GM23338 (cell line): ENCODE data around the gene MAGI1. TPM values are rescaled to one million over a fixed set of nuclear protein-coding genes. Genes with fewer than 3 reads are reported as not detected.

ENCODE experiments used
- ATAC-seq: fragments of 200-7000 bp; cut with Tn5 transposase; 3 replicates; pipeline ENCODE4 v1.9.1; 2020
- DNase-seq: peaks from one replicate; pipeline ENCODE4 v3.0.0-alpha.2; 2015; ENCODE audit warnings: low spot score
- H2AFZ ChIP-seq: fragments of 200-600 bp; sonication (generic); 2 replicates; pipeline ENCODE4 v1.8.0; 2016; ENCODE audit warnings: antibody characterized with exemption, mild to moderate bottlenecking, moderate library complexity
- H3F3A ChIP-seq: fragments of 200-600 bp; sonication (generic); replicated peaks from 2 replicates; pipeline ENCODE4 v1.8.0; 2017; ENCODE audit warnings: antibody characterized with exemption, mixed run types, low read depth
- H3K27ac ChIP-seq: fragments of 200-600 bp; sonication (generic); 2 replicates; pipeline ENCODE4 v1.6.1; 2016; ENCODE audit warnings: low read depth
- H3K27me3 ChIP-seq: fragments of 200-600 bp; sonication (generic); 2 replicates; pipeline ENCODE4 v1.8.0; 2016; ENCODE audit warnings: mild to moderate bottlenecking, mixed run types, moderate library complexity; ENCODE audit not compliant: insufficient read depth
- H3K36me3 ChIP-seq: fragments of 200-600 bp; sonication (generic); 2 replicates; pipeline ENCODE4 v1.8.0; 2016; ENCODE audit warnings: mild to moderate bottlenecking; ENCODE audit not compliant: insufficient read depth
- H3K4me1 ChIP-seq: fragments of 200-600 bp; sonication (generic); 2 replicates; pipeline ENCODE4 v1.8.0; 2016; ENCODE audit warnings: mild to moderate bottlenecking, moderate library complexity; ENCODE audit not compliant: insufficient read depth
- H3K4me2 ChIP-seq: fragments of 200-600 bp; sonication (generic); 2 replicates; pipeline ENCODE4 v1.7.1; 2017; ENCODE audit warnings: mixed run types
- H3K4me3 ChIP-seq: fragments of 200-600 bp; sonication (generic); 2 replicates; pipeline ENCODE4 v1.6.1; 2016; ENCODE audit warnings: mixed run types
- H3K79me2 ChIP-seq: fragments of 200-600 bp; sonication (generic); replicated peaks from 2 replicates; pipeline ENCODE4 v1.8.0; 2017; ENCODE audit warnings: mild to moderate bottlenecking; ENCODE audit not compliant: insufficient read depth
- H3K9me2 ChIP-seq: fragments of 200-600 bp; sonication (generic); 2 replicates; pipeline ENCODE4 v1.8.0; 2017; ENCODE audit not compliant: insufficient read depth
- H4K20me1 ChIP-seq: fragments of 200-600 bp; sonication (generic); replicated peaks from 2 replicates; pipeline ENCODE4 v1.8.0; 2017; ENCODE audit warnings: mild to moderate bottlenecking; ENCODE audit not compliant: insufficient read depth
- H3K27ac Mint-ChIP-seq: 2 replicates; pipeline ENCODE4 v1.8.0; 2020; ENCODE audit warnings: inconsistent platforms, mild to moderate bottlenecking, moderate library complexity, mixed read lengths
- H3K27me3 Mint-ChIP-seq: 3 replicates; pipeline ENCODE4 v1.8.0; 2022; ENCODE audit warnings: low read depth, mild to moderate bottlenecking, moderate library complexity, mixed read lengths, inconsistent platforms; ENCODE audit not compliant: insufficient read depth, poor library complexity
- H3K36me3 Mint-ChIP-seq: 3 replicates; pipeline ENCODE4 v1.8.0; 2021; ENCODE audit warnings: low read depth, mild to moderate bottlenecking, inconsistent platforms, moderate library complexity, mixed read lengths
- H3K4me1 Mint-ChIP-seq: 3 replicates; pipeline ENCODE4 v1.8.0; 2020; ENCODE audit warnings: mild to moderate bottlenecking, inconsistent platforms, mixed read lengths
- H3K4me3 Mint-ChIP-seq: 3 replicates; pipeline ENCODE4 v1.8.0; 2021; ENCODE audit warnings: moderate library complexity, mild to moderate bottlenecking, inconsistent platforms, mixed read lengths
- H3K9me3 Mint-ChIP-seq: 3 replicates; pipeline ENCODE4 v1.8.0; 2020; ENCODE audit warnings: moderate library complexity, mild to moderate bottlenecking, inconsistent platforms, mixed read lengths
- CREB1 ChIP-seq: fragments of 250-450 bp; sonication (Bioruptor Pico); IDR thresholded peaks from 2 replicates; pipeline ENCODE4 v1.5.0; 2020; ENCODE audit warnings: low read depth, mild to moderate bottlenecking, moderate library complexity
- CTCF ChIP-seq, 2 experiments: fragments of 200-600 bp in 1 of 2; sonication (generic) in 1 of 2; conservative IDR thresholded peaks; 2 replicates each; pipeline versions ENCODE4 v1.5.1 to v1.6.1; 2016 to 2017; ENCODE audit warnings: antibody characterized with exemption in 2 of 2, low read depth in 2 of 2, mild to moderate bottlenecking in 2 of 2, moderate library complexity in 1 of 2
- ETS1 ChIP-seq: IDR thresholded peaks from 2 replicates; pipeline ENCODE4 v1.6.1; 2016; ENCODE audit warnings: antibody characterized with exemption
- EZH2 ChIP-seq: fragments of 200-600 bp; sonication (generic); IDR thresholded peaks from one replicate; pipeline ENCODE4 v1.8.0; 2017; ENCODE audit warnings: antibody characterized with exemption, mild to moderate bottlenecking, low read depth; ENCODE audit not compliant: unreplicated experiment
- EZH2phosphoT487 ChIP-seq: fragments of 200-600 bp; sonication (generic); IDR thresholded peaks from one replicate; pipeline ENCODE4 v1.8.1; 2018; ENCODE audit warnings: antibody characterized with exemption; ENCODE audit not compliant: unreplicated experiment
- JUNB ChIP-seq: IDR thresholded peaks from one replicate; pipeline ENCODE4 v1.6.1; 2016; ENCODE audit warnings: antibody characterized with exemption; ENCODE audit not compliant: unreplicated experiment
- NANOG ChIP-seq: IDR thresholded peaks from 2 replicates; pipeline ENCODE4 v1.6.1; 2016; ENCODE audit warnings: antibody characterized with exemption, borderline replicate concordance
- POLR2AphosphoS5 ChIP-seq: IDR thresholded peaks from 2 replicates; pipeline ENCODE4 v1.6.1; 2016; ENCODE audit warnings: antibody characterized with exemption, low read depth
- REST ChIP-seq: IDR thresholded peaks from one replicate; pipeline ENCODE4 v1.6.1; 2018; ENCODE audit warnings: antibody characterized with exemption; ENCODE audit not compliant: unreplicated experiment
- STAT1 ChIP-seq: IDR thresholded peaks from one replicate; pipeline ENCODE4 v1.6.1; 2016; ENCODE audit warnings: antibody characterized with exemption; ENCODE audit not compliant: unreplicated experiment
- ZNF114 ChIP-seq: fragments of 250-450 bp; sonication (Bioruptor Pico); IDR thresholded peaks from 2 replicates; pipeline ENCODE4 v1.5.0; 2020; ENCODE audit warnings: mild to moderate bottlenecking, moderate library complexity
- ZNF331 ChIP-seq: fragments of 250-450 bp; sonication (Bioruptor Pico); IDR thresholded peaks from 2 replicates; pipeline ENCODE4 v1.5.0; 2020; ENCODE audit warnings: low read depth, mild to moderate bottlenecking, moderate library complexity
- ZNF462 ChIP-seq: fragments of 250-450 bp; sonication (Bioruptor Pico); IDR thresholded peaks from 2 replicates; pipeline ENCODE4 v1.5.0; 2020; ENCODE audit warnings: mild to moderate bottlenecking, moderate library complexity
- polyA plus RNA-seq: library from polyadenylated mRNA; unstranded; fragments of >200 nt; fragmentation: Nextera tagmentation; extraction: Ambion mirVana; gene quantifications from 2 replicates; pipeline ENCODE4 v1.2.1, GENCODE V29; 2016
- total RNA-seq: library from RNA; depleted of rRNA; stranded (reverse); fragments of >200 nt; shearing (Covaris generic); gene quantifications from 2 replicates; pipeline ENCODE4 v1.2.3, GENCODE V29; 2014

MAGI1 gene
- total and polyA plus RNA-seq, 2 experiments from 2014 or later = 27.4 to 71.2 TPM

- Mint-ChIP-seq H3K36me3 (peaks cover 3% of the 10 kb centered on the region; the same call in 2 of the 3 replicates), H3K9me3 (peaks cover 3% of the 10 kb centered on the region; the same call in 2 of the 3 replicates), H3K27ac (no peak overlapping the region), H3K27me3 (no peaks in the 10 kb centered on the region), H3K4me1 (peaks cover 3% of the 10 kb centered on the region), H3K4me3 (no peak overlapping the region)
- Histone ChIP-seq H3K27ac (no peak overlapping the region), H3F3A (no peaks in the 10 kb centered on the region), H3K4me3 (no peak overlapping the region), H3K9me2 (0 out of 2 replicates have a peak, but pooled peaks cover 7% of the 10 kb centered on the region), H3K36me3 (no peaks in the 10 kb centered on the region), H4K20me1 (no peaks in the 10 kb centered on the region), H3K79me2 (peaks cover 4% of the 10 kb centered on the region), H2AFZ (no peak overlapping the region), H3K4me2 (no peak overlapping the region), H3K4me1 (no peaks in the 10 kb centered on the region), H3K27me3 (no peaks in the 10 kb centered on the region)
- ATAC-seq (no peak), DNase-seq (no peak)
- no peak for TF ChIP-seq CREB1
- TF ChIP-seq EZH2phosphoT487 = no peak
- TF ChIP-seq NANOG = no peak
- TF ChIP-seq POLR2AphosphoS5 = no peak
- no peak for TF ChIP-seq EZH2
- no peak for TF ChIP-seq REST
- no peak for TF ChIP-seq STAT1
- TF ChIP-seq ZNF114 (CRISPR knock-in tag) = no peak
- TF ChIP-seq ZNF462 = no peak
- no peak for TF ChIP-seq CTCF (conservative IDR thresholded peaks at IDR 0.05; ENCODE audit: low read depth in 2 of 2)
- no peak for TF ChIP-seq ZNF331 (CRISPR knock-in tag)
- no peak for TF ChIP-seq ETS1
- TF ChIP-seq JUNB = no peak
Measured at GRCh38 chr3:65701516-65701915, 337.2 kb downstream of the MAGI1 start.
